Activated CD8-positive, alpha-beta memory T cell treated with anti-CD3 and anti-CD28 coated beads for 36 hours (primary cell): Measurements from ENCODE around the gene C11orf16. TPM values are rescaled to one million over a fixed set of nuclear protein-coding genes. Genes with fewer than 3 reads are reported as not detected.
"Not testable (repeated sequence)": the region's sequence is repeated elsewhere in the genome, so short reads cannot be mapped to it uniquely, and the experiment has no call there.

Source experiments
- CTCF ChIA-PET: fragments of 350-600 bp; sonication (Branson Sonifier 250); formaldehyde crosslinking; loops from one replicate; lab custom pipeline; 2021; ENCODE audit warnings: antibody characterized with exemption; lab: Charles Lee
- POLR2A ChIA-PET: fragments of 350-600 bp; sonication (Branson Sonifier 250); formaldehyde crosslinking; loops from one replicate; lab custom pipeline; 2021; ENCODE audit warnings: antibody characterized with exemption; lab: Charles Lee
- total RNA-seq, 2 experiments: library from RNA; stranded (reverse); gene quantifications; one replicate each; pipeline ENCODE4 v1.2.3, GENCODE V29; 2021

Gene C11orf16
- total RNA-seq, 2 experiments from 2014 or later, result not detected

DNA sequence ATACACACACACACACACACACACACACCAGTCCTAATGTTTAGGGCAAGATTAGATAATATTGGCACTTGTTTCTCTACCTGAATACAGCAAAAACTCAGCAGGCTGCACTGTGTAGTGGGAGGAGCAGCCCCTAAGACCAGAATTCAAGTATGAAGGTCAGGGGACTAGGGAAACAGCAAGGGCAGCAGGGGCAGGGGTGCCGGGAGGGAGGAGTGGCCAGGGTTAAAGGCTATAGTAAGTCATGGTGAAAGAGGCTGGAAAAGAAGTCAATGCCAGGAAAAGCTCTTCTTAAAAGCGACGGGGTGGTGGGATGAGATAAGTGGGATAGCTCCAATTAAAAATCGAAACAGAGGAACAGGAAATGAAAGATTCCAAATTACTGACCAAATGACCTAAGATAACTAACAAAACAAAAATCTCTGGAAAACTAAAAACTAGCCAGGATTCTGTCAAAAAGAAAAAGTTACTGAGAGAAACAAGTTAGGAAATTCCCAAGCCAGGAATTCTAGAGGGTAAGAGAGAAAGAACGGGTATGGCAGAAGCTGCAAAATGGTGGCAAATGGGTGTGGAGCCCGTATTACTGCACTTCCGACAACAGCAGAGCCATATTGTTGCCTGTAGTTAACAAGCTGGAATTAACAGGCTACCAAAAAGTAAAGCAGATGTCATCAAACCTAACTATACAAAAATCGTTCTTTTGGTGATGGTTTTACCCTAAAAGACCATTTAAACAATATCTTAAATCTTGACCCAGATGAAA, 8.8 kb upstream of the C11orf16 start:
- CTCF ChIA-PET, result no interaction called here

DNA sequence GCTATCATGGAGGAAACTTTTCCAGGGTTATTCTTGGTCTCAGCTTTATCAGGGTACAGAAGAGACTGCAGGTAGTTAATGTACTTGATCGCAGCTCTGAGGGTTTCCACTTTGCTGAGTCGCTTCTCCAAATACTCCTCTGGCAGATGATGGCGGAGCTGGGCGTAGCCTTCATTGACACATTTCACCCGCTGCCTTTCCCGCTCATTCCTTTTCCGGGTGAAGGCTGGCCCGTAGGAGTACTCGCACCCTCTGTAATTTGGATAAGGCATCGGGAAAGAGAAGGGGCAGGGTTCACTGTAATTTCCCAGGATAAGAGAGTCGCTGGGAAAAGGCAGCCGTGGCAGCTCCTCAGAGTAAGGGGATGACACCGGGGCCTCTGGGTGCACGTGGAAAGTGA, 4.9 kb upstream of the C11orf16 start:
- ChIA-PET CTCF (no interaction called here), POLR2A (no interaction called here)

More for the DNA sequence above, 8.8 kb upstream of the C11orf16 start:
- POLR2A ChIA-PET, result no interaction called here

- CTCF ChIA-PET, result no interaction called here
- POLR2A ChIA-PET, result interaction anchor here (0.6 kb wide), 1 partner anchor 13 kb away, joined by 3 read pairs; no protein-coding TSS in a partner anchor
These were observed 4.4 kb upstream of the C11orf16 start for GRCh38 chr11:8937159-8937558.

GRCh38 chr11:8935789-8936188, 3.0 kb upstream of the C11orf16 start:
- CTCF ChIA-PET, POLR2A ChIA-PET: not testable (repeated sequence)

DNA sequence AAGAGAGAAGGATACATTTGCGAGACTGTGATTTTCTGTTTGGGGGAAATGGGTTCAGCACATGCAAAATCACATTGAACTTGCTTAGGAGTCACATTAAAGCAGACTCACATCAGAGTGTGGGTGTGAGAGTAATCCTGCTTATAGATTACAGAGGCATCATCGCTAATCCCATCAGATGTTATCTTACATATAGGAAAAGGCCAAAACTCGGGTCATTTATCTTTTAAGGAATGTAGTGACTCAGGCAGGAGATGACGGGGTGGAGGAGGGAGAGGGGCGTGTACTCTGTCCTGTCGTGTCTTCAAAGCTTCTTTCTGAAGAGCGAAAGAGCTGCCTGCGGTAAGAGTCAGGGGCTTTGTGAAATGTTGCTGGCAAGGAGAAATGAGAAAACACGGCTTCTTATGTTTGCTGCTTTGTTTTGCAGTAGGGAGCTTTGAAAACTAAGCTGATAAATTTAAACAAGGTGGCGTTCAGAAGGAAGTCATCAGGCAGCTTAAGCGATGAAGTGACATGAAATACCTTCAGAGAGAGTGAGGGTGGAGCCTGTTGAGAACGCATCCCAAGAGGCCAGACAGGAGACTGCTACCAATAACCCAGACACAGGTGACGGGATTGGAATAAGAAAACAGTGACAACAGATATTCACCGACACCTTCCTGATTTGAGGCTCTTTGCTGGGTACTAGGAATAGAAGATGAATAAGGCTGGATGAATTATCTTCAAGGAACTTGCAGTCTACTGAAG, 2.2 kb upstream of the C11orf16 start:
- CTCF ChIA-PET, result interaction anchor here (0.7 kb wide), 1 partner anchor 24 kb away, joined by 3 read pairs; no protein-coding TSS in a partner anchor
- POLR2A ChIA-PET, result no interaction called here

- CTCF ChIA-PET, result no interaction called here
- POLR2A ChIA-PET, result no interaction called here
These were observed 1.2 kb upstream of the C11orf16 start for GRCh38 chr11:8933931-8934330.

GRCh38 chr11:8930456-8931175, 2.1 kb downstream of the C11orf16 start:
- POLR2A ChIA-PET, result interaction anchor here (0.5 kb wide), 1 partner anchor 133 kb away, joined by 10 read pairs; no protein-coding TSS in a partner anchor
- CTCF ChIA-PET, result interaction anchor here (0.6 kb wide), 1 partner anchor 729 kb away, joined by 3 read pairs; no protein-coding TSS in a partner anchor

DNA sequence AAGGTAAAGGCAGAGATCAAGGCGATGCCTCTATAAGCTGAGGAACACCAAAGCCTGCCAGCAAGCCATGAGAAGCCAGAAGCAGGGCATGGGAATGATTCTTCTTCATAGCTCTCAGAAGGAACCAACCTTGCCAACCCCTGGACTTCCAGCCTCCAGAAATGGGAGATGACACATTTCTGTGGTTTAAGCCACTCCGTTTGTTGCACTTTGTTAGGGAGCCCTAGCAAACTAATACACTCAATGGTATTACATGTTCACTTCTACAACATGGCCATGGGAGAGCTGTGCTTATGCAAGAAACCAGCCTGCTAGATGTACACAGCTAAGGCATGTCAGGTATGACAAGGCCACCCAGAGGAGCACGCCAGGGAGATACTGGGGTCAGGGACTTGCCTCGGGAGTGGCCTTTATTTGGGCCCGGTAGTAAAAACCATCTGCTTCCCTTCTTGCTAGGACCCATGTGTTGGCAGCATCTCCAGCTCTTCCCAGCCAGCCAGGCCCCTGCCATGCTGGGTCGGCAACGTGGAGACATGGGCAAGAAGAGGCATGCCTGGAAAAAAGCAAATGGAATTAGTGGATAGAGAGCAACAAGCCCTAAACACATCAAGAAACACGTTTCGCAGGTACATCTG, 3.6 kb downstream of the C11orf16 start:
- ChIA-PET POLR2A (interaction anchor here (0.6 kb wide), 1 partner anchor 515 kb away, joined by 5 read pairs; no protein-coding TSS in a partner anchor), CTCF (no interaction called here)

DNA sequence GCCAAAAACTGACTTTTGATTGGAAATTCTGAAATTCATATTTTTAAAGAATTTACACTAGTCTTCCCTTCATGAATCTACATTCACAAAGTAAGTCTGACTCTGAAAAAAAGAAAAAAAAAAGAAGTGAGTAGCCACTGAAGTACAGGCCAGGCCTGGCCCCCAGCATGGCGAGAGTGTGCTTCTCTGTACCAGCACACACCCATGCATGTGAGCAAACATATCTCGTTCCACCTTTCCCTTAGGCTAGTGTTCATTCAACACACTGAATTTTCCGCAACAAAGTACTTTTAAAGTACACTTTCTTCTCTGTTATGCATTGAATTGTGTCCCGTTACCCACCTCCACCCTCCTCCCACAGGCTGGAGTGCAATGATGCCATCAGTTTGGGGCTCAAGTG, 4.5 kb downstream of the C11orf16 start:
- POLR2A ChIA-PET, result interaction anchor here (0.6 kb wide), 1 partner anchor 516 kb away, joined by 5 read pairs; no protein-coding TSS in a partner anchor

GRCh38 chr11:8927233-8927632, 5.5 kb downstream of the C11orf16 start:
- ChIA-PET CTCF (no interaction called here), POLR2A (no interaction called here)

More for the DNA sequence above, 4.5 kb downstream of the C11orf16 start:
- CTCF ChIA-PET, result no interaction called here

GRCh38 chr11:8926236-8926635, 6.5 kb downstream of the C11orf16 start:
- POLR2A ChIA-PET, result interaction anchor here (0.7 kb wide), 1 partner anchor 31 kb away, joined by 7 read pairs; no protein-coding TSS in a partner anchor
- CTCF ChIA-PET, result interaction anchor here (1.1 kb wide), 1 partner anchor 12 kb away, joined by 3 read pairs; no protein-coding TSS in a partner anchor

GRCh38 chr11:8925711-8926110, 7.0 kb downstream of the C11orf16 start:
- ChIA-PET CTCF (interaction anchor here (1.1 kb wide), 1 partner anchor 12 kb away, joined by 3 read pairs; no protein-coding TSS in a partner anchor), POLR2A (interaction anchor here (0.7 kb wide), 1 partner anchor 32 kb away, joined by 7 read pairs; no protein-coding TSS in a partner anchor)

DNA sequence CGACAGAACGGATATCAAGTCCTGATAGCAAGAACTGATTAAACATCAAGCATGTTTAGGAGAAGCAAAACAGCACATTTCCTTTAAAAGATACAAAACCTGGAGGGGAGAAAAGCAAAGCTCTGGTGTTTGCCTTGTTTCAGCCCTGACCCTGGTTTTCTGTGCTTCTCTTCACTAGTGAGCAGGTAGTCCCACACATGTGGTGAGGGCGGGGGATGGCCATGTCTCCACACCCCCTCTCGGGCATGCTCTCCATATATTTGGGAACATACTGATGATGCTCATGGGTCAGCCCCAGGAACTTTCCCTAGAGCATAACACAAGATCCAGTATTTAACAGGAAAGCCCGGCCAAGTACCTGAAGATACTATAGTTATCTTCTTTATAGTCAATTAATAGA, 10.1 kb downstream of the C11orf16 start:
- POLR2A ChIA-PET, result no interaction called here
- CTCF ChIA-PET, result no interaction called here

DNA sequence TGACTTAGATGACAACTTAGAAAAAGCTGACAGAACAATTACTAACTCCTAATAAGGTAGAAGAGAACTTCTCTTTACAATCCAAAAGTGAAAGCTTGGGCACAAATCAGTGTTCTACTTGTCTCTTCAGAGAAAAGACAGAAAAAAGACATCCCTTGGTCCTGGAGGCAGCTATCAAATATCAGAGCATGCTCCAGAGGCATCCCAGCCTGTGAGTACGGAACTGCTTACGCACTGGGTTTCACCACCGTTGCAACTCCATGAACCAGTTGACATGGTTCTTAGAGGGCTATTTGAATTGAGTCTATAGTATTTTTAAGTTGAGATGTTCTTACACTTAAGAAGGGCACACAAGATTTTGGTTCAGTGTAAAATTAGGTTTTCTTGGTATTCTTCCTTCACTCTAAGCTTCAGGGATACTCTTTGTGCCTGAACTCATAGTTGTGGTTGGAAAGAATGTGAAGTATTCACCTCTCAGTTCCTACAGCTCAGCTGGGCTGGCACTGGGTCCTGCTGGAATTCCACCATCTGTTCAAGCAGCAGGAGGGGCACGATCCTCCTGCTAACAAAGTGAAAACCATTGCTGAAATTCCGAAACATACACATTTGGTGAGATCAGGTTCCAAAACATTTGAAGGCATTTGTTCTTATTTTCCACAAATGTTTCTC, 15.5 kb downstream of the C11orf16 start:
- POLR2A ChIA-PET, result no interaction called here
- CTCF ChIA-PET, result no interaction called here

GRCh38 chr11:8914661-8915018, 18.1 kb downstream of the C11orf16 start:
- ChIA-PET POLR2A (no interaction called here), CTCF (interaction anchor here (0.7 to 1.5 kb wide), 5 partner anchors 12 to 223 kb away, joined by 3 to 14 read pairs (median 4); partner anchors contain the start of gene TMEM9B)

GRCh38 chr11:8913961-8914660, 18.6 kb downstream of the C11orf16 start:
- POLR2A ChIA-PET, result no interaction called here
- CTCF ChIA-PET, result interaction anchor here (0.9 to 1.2 kb wide), 2 partner anchors 12 to 46 kb away, joined by 3 to 14 read pairs; no protein-coding TSS in a partner anchor
